Raji (cell line): ENCODE measurements around the gene MUC4.

Experiments
- POLR2A ChIP-seq: IDR thresholded peaks from 2 replicates; pipeline ENCODE4 v1.6.1; 2011; ENCODE audit warnings: low read depth, low read length, control low read depth; ENCODE audit not compliant: insufficient read depth

Gene MUC4

DNA sequence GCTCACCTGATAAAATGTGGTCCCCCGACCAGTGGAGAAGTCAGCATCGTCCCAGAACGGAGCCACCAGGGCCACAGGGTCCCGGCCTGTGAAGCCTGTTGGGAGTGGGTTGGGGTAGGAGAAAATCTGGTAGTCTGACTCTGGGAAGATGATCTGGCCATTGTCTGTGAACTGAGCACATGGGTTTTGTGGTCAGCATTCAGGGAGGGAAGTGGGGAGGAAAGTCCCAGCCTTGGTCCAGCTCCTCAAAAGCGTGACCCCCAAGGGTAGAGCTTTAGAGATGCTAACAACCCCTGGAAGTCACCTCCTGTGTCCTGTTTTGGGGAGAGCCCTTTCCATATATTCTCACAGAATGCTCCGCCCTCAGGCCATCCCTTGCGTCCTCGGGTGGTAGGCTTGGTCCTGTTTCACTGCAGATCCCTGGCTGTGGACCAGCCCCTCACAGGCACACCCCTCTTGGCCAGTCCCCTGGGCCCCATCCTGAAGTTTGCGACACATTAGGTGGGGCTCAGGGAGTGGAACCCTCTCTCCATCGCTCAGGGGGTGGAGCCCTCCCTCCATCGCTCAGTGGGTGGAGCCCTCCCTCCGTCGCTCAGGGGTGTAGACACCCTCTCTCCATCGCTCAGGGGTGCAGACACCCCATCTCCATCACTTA, 40.0 kb downstream of the MUC4 start:
- TF ChIP-seq POLR2A, result no peak

DNA sequence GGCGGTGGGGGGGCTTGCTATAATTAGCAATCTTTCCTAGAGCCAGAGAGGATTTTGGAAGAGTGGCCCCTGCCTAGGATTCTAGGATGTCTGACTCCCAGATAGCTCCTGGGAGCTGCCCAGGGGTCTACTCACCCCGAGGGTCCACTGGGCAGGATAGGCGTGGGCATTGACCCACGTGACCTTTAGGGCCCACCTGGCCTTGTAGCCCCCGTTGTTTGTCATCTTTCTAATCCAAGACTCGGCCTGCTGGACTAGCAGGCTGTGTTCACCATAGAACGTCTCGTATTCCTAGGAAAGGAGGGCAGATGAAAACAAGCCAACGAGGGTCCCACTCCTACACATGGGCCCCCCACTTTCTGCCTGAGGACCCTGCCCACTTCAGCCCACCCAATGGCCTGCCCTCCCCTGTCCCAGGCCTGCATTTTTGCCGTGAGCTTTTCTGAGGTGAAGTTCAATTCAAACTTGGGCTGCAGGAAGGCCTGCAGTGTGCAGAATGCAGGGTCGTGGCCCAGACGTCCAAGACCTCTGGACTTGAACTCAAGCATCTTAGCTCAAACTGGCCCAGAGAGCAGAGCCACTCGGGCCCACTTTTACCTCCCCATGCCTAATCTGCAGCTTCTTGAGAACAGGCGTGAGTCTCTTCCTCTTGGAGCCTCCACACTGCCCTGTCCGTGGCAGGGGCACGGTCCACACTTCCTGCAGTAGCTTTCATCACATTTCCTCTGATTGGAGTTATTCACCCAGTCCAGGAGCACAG, 41.5 kb downstream of the MUC4 start:
- no peak for TF ChIP-seq POLR2A

DNA sequence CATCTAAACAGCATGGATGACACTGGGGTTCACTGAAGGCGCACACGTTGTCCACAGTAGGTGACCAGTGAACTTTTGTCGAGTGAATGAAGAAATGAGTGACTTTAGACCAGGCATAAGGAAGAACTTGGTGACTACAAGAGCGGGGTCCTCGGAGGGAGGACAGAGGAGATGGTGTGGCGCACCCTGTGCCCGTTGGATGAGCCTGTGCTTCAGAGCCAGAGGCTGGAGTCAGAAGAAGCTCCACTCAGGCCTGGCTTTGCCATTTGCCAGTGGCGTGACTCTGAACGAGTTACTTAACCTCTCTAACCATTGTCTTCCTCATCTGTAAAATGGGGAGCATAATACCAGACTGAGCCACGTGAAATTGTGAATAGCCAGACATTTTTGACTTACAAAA, 42.2 kb downstream of the MUC4 start:
- TF ChIP-seq POLR2A, result no peak

DNA sequence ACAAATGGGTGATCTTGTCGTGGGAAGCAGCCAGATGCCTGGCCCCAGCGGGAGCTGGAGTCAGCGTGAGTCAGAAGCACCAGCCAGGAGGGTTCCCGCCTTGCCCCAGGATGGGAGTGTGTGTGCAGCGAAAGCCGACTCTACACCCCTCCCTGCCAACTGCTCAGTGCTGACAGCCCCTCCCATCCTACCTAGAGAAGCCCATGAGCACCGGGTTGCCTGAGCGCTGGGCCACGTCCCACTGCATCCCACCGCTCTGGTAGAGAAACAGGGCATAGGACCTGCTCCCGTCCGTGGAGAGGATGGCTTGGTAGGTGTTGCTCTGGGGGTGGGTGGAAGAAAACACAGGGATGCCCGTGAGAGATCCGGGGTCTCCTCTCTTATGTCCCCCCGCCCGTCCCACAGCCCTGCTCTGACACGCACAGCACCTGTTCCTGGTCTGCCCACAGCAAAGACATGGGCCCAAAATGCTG, 42.9 kb downstream of the MUC4 start:
- no peak for TF ChIP-seq POLR2A

DNA sequence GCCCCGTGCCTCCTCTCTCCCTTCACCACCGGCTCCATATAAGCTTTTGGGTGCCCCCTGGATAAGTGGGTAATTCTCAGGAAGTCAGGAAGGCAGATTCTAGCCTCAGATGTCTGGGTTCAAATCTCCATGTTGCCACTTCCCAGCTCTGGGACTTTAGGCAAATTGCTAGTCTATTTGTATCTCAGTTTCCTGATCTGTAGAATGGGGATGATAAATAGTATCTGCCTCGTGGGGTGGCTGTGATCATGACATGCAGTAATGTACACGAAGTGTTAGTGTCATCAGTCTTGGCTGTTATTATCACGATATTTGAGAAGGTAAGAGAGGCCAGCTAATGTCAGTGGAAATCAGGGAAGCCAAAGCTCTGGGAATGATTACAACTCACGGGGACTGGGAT, 43.3 kb downstream of the MUC4 start:
- TF ChIP-seq POLR2A, result no peak

DNA sequence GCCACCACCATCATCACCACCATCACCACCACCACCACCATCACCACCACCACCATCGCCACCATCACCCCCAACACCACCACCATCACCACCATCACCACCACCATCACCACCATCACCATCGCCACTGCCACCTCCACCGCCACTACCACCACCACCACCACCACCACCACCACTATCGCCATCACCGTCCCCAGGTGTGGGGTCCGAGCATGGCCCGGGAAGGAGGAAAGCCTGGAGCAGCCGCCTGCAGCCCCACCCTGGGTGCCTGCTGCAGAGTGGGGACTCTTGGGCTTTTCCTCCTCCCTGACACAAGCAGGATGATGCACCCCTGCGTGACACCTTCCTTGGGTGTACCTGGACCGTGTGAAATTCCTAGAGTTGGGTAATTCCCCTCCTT, 43.9 kb downstream of the MUC4 start:
- TF ChIP-seq POLR2A, result no peak

DNA sequence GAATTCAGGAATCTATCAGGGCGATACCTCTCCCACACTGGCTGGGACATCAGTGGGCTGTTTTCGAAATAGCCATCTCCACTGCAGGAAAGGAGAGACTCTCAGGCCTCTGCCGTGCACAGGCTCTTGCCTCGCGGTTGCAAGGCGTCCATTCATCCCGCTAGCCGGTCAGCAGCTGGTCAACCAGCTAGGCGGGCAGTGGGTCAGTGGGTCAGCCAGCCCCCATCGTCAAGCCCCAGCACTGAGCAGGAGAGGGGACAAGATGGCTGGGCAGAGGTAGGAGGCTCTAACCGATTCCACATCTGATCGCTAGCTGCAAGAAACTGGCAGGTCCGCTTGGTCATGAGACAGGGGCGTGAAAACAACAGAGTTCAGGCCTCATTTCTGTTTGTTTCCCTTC, 45.1 kb downstream of the MUC4 start:
- TF ChIP-seq POLR2A, result no peak

DNA sequence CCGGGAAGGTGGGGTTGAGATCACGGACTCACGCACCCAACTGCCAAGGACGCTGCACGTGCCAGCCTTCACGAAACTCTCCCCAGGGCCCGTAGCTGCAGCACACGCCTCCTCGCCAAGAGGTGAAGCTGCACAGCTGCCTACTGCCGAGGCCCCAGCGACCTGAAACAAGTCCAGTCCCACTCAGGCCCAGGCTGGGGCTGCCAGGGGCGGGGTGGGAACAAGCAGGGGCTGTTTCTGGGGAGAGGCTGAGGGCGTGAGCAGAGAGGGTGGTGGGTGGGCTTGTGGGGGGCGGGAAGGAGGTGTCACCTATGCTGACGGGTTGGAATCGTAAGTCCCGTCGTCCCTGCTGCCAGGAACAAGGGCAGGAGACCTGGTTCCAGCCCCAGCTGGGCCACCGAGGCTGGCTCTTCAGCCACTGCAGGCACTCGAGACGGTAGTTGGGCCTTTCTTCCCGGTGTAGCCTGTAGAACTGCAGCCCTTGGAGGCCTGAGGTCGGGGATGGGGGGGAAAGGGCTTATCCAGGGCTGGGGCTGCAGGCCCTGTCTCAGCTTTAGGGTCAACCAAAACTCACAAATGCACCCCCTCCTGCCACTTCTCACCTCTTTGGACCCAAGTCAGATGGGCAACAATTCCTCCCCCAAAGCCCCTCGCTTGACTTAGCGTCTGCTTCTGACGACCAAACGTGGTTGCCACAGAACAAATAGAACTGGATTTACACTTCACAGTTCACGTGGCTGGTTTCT, 46.6 kb downstream of the MUC4 start:
- TF ChIP-seq POLR2A, result no peak

DNA sequence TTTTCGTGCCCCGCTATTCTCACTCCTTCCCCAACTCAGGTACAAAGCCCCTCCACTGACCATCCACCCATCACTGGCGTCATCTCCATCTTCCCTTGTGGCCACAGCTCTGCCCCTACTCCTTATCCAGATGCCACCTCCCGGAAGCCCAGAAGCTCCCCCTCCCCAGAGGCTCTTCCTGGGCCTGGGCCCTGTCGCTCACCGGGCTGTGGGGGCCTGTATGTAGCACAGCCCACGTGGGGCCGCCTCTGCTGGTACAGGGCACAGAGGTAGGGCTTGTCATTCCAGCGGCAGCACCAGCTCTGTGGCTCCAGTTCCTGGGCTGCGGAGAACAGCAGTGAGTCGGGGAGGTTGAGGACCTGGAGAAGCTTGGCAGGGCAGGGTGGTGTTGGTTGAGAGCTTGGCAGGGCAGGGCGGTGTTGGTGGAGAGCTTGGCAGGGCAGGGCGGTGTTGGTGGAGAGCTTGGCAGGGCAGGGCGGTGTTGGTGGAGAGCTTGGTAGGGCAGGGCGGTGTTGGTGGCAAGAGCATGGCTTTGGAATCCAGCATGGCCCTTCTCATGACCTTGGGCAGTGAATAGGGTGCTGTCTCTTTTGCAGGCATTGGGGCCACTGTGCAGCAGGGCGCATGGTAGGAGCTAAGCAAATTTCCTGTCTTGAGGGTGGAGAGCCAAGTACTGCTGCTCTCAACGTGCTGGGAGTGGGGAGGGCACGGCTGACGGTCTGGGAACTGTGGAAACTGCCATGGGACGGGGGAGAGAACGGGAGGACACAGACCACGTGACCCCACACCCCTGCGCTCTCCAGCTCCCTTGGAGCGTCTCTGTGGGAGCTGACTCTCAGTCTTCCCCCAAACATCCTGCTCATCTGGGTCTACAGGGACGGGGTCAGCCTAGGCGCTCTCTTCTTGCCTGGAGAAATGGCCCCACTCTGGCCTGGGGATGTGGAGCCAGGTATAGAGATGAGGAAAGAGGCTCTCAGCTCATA, 47.6 kb downstream of the MUC4 start:
- TF ChIP-seq POLR2A, result no peak

DNA sequence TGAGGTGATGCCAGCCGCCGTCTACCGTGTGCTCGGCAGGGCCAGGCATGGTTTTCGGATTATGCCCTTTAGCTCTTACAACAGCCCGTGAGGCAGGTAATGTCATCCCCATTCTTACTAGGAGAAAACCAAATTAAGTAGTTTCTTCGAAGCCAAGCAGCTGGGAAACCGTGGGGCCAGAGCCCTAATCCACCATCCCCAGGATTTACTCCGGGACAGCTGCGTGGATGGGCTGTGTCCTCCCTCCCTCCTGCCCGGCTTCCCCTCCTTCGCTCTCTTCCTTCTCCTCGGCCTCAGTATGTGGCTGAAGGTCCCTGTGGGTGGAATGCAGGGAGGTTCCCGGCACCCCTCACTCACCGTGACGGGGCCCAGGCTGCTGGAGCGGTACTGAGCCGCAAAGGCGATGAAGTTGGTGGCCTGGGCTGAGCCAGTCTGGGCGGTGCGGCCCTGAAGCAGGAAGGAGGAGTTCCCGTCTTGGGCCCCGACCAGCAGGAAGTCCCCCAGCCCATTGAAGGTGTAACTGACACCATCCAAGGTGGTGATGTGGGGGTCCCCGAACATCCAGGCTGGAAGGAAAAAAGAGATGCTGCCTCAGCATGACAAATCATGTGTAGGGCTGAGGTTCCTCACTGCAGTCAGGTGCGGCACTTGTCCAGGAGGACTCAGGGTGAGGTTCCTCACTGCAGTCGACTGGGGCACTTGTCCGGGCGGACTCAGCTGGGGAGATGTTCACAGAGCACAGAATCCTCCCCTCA, 48.5 kb downstream of the MUC4 start:
- TF ChIP-seq POLR2A, result no peak

DNA sequence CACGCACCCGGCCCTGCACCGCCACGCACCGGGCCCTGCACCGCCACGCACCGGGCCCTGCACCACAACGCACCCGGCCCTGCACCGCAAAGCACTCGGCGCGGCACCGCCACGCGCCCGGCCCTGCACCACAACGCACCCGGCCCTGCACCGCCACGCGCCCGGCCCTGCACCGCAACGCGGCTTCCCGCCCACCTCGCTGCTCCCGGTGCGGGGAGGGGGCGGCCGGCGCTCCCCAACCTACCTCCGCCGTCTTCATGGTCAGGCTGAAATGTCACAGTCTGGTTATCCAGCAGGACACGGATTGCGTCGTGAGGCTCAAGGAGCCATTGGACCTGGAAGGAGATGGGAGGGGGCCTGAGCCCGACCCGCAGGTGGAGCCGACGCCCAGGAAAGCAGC, 49.1 kb downstream of the MUC4 start:
- TF ChIP-seq POLR2A, result no peak

DNA sequence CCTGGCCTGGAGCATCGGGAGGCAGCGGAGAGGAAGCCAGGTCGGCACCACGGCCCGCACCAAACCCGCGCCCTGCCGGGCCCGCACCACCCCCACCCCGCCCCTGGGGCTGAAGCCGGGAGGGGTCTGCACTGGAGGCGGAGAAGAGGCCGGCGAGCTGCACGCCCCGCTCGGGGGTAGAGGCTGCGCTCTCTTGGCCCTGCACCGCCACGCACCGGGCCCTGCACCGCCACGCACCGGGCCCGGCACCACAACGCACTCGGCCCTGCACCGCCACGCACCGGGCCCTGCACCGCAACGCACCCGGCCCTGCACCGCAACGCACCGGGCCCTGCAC, 49.5 kb downstream of the MUC4 start:
- TF ChIP-seq POLR2A, result no peak

DNA sequence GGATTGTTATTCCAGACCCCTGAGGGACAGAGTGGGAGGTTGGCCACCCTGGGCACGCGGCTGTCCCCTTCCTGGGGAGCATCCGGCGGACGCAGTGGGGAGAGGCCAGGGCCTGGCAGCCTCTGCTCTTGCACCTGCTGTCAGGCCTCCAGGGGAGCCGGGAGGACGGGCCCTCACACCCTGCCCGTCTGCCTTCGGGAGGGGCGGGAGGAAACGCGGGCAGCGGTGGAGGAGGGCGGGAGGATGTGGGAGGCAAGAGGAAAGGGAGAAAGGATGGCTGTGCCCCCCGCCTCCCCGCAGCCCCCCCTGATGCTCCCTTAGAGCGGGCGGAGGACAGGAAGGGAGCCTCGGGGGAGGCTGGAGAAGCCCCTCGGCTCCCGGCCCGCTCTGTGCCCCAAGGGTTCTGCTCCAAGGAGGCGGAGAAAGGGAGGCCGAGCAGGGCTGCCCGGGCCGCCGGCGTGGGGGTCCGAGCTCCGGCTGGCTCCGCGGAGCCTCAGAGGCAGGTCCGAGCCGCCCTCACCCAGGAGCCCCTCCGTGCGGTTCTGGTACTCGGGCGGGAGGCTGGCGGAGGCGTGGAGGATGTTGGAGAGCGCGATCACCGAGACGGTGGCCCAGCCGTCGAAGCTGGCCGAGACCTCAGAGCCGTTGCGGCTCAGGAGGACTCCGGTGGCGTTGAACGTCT, 50.0 kb downstream of the MUC4 start:
- TF ChIP-seq POLR2A, result no peak

DNA sequence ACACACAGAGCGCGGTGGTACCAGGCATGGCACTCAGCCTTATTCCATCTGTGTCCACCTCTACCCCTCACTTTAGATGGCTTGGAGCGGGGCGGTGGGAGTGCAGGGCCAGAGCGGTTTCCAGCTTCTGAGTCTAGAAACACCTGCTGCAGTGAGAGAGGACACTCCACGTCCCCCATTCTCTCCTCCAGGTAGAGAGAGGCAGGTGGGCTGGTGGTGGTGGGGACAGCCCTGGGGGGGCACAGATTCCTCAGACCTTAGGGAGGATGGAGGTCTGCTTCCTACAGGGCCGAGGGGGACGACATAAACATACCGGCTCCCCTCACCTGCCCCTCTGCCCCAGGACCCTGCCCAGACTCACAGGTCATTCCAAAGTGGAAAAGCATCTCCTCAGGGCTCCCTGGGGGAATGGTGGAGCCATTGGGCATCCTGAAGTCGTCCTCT, 50.6 kb downstream of the MUC4 start:
- TF ChIP-seq POLR2A, result no peak
